ENCODE results near the gene OPRL1.

OPRL1 gene

GRCh38 chr20:64042054-64042781, 37.7 kb upstream of the OPRL1 start:
- no peak for DNase-seq

- no peak for DNase-seq
These were observed 36.1 kb upstream of the OPRL1 start for GRCh38 chr20:64043768-64044167.

GRCh38 chr20:64044484-64045247, 35.2 kb upstream of the OPRL1 start:
- peak; percentile 37 for DNase-seq

GRCh38 chr20:64045346-64046011, 34.4 kb upstream of the OPRL1 start:
- DNase-seq: no peak

GRCh38 chr20:64047046-64047389, 32.9 kb upstream of the OPRL1 start:
- no peak for DNase-seq

GRCh38 chr20:64047968-64048401, 31.9 kb upstream of the OPRL1 start:
- DNase-seq: no peak

- no peak for DNase-seq
These were observed 31.4 kb upstream of the OPRL1 start for GRCh38 chr20:64048402-64049044.

GRCh38 chr20:64049060-64049877, 30.6 kb upstream of the OPRL1 start, which contains the start of gene SOX18:
SOX18 (minus strand) TSS chr20:64049639; CDS start chr20:64049516, 123 bp downstream.
- DNase-seq: no peak

GRCh38 chr20:64049878-64050260, 30.0 kb upstream of the OPRL1 start:
- DNase-seq: no peak

- DNase-seq: no peak
These were observed 29.4 kb upstream of the OPRL1 start for GRCh38 chr20:64050261-64051032.

GRCh38 chr20:64051033-64051452, 28.8 kb upstream of the OPRL1 start:
- no peak for DNase-seq

- DNase-seq: no peak
These were observed 28.1 kb upstream of the OPRL1 start for GRCh38 chr20:64051561-64052325.

- DNase-seq: no peak
These were observed 27.6 kb upstream of the OPRL1 start for GRCh38 chr20:64052326-64052722.

GRCh38 chr20:64052987-64053840, 26.7 kb upstream of the OPRL1 start:
- DNase-seq: no peak

GRCh38 chr20:64053841-64054661, 25.8 kb upstream of the OPRL1 start:
- DNase-seq: peak; percentile 58

GRCh38 chr20:64055396-64055892, 24.4 kb upstream of the OPRL1 start:
- DNase-seq: no peak

- DNase-seq: peak; percentile 23
These were observed 23.8 kb upstream of the OPRL1 start for GRCh38 chr20:64055893-64056638.

GRCh38 chr20:64056639-64056888, 23.3 kb upstream of the OPRL1 start:
- DNase-seq: no peak
